Stimulated activated CD8-positive, alpha-beta memory T cell treated with anti-CD3 and anti-CD28 coated beads, Interleukin-7, amount 100 ng/mL, for 4 hours (primary cell): ENCODE results near the gene PCDH9.

Source experiments
- DNase-seq, 2 donors: peaks; one replicate each; pipeline ENCODE4 v3.0.0-alpha.2; 2020; ENCODE audit warnings: low read depth in 2 of 2

PCDH9 gene

DNA sequence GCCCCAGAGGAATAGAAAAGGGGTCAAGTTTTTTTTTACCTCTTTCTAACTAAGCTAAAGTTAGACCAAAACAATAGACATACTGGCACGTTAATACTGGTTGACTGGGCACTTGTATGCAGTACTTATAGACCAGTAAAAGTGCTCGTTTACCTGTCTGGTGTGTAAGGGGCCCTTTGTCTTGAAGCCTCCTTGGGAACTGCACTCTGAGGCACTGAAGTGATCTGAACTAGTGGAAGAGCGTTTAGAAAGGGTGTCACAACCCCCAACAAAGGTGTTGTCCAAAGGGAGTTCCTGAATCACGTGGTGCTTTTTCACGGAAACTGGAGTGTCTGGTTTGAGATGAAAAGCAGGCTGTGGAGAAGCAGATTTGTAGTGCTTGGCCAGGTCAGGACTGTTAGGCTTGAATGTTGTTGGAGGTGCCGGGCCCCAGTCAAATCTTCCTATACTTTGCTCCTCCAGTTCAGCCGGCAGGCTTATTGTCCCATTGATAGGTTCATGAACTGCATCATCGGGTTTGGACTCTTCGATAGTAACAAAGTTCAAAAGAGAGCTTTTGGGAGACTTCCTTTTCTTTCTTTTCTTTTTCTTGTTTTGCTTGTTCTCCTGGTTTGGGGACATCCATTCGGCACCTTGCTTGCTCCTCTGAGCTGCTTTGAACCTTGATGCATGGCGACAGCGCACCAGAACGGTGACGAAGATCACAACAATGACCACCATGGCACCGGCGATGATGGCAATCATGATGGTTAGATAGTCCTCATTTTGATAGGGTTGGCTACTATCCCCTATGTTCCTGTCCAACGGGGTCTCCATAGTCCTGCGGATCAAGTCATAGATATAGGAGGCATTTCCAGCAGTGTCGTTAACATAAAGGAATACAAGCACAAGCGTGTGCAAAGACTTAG is 4.6 kb downstream of the PCDH9 start:
- DNase-seq: no peak

DNA sequence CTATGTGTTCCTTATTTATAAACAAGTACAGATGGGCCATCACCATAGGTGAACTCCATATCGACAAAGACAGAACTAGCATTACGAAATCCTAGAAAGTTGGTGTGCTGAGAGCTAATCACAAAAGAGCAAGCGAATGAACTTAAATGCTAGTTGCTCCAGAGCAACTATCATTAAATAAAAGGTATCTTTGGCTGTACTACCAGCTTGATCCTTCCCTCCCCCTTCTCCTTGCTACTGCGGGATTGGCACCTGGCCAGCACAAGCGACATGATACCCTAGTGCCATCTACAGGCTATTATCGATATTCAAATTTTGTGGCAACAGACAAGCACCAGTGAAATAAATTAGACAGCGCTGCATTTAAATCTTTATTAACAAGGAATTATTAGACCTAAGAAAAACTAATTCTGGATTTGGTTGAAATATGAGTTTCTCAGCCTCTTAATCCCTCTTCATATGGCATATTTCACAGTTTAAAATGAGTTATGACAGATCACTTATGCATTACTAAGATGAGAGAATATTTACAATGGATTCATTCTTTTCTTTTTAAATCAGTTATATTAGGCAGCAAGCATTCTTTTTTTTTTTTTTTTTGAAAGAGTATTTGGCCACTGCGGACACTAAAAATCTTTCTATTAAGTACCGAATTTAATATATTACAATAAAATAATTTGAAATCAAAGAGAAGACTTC is 5.8 kb downstream of the PCDH9 start:
- peak in 1 of 2 donors; percentile 13 for DNase-seq

- DNase-seq: no peak
Measured at GRCh38 chr13:67223742-67224141, 6.4 kb downstream of the PCDH9 start.

DNA sequence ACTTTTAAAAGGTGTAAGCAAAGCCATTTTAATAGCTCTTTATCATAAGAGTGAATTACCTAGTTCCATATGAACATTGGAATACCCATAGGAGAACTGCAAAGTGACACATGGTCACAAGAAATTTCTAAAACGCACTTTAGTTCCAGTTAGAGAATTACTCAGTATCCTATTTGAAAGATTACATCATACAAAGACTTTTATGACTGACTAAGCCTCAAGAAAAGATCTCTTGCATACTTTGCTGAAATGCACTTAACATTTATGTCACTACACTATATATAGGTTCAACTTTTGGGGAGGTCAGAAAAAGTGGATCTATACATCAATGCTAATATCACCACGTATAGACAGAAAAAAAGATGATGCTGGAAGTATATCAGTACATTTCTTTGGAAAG is 7.1 kb downstream of the PCDH9 start:
- DNase-seq: no peak

- no peak for DNase-seq
Measured at GRCh38 chr13:67221630-67222226, 8.4 kb downstream of the PCDH9 start.

DNA sequence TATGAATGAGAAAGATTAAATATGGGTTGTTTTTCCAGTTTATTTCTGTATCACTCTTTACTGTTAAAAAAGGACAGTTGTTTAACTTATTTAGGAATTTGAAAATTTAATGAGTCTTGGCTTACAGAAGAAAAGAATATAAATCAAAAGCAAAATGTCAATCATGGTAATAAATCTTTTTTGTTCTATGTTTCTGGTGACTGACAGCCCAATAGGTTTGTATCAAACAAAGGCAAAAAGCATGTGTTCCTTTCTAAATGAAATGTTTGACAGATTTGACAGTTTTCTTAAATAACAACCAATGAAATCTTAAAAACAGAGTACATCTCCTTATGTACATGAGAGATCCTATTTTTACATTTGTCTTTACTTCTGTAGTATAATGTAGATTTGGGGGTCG is 11.0 kb downstream of the PCDH9 start:
- no peak for DNase-seq

- no peak for DNase-seq
Measured at GRCh38 chr13:67217880-67218279, 12.3 kb downstream of the PCDH9 start.

DNA sequence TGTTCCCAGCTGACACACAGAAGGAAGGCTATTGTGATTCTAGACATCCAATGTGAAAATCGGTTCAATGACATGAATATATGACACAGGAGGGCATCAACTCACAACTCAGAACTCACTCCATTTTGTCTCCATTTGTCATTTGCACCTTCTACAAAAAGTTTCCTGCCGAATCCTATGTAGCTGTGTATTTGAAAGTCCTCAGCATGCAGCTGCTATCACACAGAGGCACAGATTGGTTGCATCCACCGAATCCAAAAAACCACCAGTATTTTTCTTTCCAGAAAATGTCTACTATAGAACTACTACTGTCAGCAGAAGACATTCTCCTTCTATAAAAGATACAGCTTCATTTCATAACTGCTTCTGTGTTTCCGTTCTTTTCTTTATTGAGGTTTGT is 13.3 kb downstream of the PCDH9 start:
- DNase-seq: no peak

GRCh38 chr13:67210208-67210607 is 19.9 kb downstream of the PCDH9 start:
- DNase-seq: no peak

DNA sequence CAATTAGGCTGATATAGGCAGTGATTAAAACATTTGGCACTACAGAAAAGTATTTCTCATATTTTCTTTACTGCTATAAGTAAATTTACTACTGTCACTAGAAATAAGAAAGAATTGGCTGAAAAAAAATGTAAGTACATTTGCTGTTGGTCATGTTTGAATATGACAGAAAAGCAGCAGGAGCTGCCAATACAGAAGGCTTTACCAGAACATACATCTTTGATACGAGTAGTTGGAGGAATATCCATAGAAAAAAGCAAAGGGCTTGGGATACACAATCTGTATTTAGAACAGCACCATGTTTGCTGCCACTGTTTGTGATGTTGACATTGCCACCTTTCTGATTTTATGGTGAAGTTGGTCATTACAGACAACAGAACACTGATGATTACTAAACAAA is 21.6 kb downstream of the PCDH9 start:
- DNase-seq: no peak

DNA sequence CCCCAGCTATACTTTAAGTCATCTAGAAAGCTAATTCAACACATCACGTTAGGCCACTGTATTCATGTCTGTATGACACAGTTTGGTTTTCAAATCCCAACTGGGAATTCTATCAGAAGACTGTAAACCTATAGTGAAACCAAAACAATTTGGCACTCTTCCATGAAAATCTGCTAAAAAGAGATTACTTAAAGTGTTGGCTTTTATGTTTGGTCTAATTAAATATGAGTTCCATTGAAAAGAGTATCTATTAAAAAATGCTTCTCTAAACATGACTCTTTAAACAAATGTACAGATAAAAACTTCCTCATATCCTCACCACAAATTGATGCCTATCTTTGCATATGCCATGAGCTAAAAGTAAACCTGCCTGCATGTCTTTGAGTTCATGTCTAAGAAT is 25.4 kb downstream of the PCDH9 start:
- DNase-seq: no peak

GRCh38 chr13:67200605-67201004 is 29.5 kb downstream of the PCDH9 start:
- no peak for DNase-seq

DNA sequence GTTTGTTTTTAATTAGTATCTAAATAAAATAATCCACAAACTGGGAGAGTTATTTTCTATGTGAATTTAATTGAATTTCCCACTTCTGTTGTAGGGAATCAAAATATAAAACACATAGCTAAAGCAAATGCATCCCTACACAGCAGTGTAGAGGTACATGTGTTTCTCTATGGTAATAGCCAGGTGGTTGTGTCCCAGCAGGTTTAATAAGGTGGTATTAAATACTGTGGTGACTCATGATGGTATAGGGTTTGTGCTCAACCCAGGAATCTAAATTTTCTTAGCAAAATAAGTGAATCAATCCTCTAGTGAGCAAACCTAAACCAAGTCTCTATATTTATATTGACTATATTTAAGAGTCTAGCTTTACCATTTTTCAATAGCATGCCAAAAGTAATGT is 30.0 kb downstream of the PCDH9 start:
- DNase-seq: no peak

GRCh38 chr13:67197704-67198103 is 32.4 kb downstream of the PCDH9 start:
- no peak for DNase-seq

DNA sequence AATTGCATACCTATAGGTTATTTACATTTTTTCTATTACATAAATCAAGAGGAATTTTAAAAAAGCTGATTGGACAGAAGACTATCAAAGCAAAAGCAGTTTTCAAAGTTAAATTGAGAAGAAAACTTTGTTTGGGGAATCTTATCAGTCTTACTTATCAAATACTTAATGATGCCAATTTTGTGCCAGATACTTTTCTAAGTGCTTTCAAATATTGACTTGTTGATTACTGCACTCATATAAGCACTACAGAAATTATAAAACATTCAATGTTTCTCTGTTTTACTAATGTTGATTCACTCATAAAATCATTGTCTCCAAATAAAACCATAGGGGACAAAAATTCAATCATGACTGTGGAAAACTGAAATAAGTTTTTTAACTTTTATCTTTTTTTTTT is 36.2 kb downstream of the PCDH9 start:
- DNase-seq: no peak

GRCh38 chr13:67192751-67193150 is 37.4 kb downstream of the PCDH9 start:
- DNase-seq: no peak

DNA sequence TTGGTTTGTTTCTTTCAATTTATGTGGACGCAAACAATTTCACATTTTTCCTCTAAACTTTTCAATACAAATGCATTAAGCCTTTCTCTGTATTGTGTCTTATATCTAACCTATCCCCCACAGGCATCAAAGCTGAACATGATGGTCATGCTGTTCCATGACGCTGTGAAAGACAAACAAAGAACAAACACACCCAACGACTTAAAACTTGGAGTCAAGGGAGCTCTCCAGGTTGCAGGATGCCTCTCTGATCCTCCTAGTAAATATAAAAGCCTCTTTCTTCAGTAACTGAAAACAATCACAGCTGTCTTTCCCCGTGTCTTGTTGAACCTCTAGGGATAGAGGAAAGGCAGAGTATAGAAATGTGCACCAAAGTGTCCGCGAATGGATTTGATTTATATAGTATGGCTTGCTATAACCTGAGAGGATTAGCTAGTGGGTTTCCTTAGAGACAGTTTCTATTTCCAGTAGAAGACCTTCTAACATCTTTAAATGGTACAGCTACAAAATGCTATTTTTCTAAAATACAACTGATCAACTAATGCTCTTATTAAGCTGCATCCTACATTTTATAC is 43.1 kb downstream of the PCDH9 start:
- DNase-seq: no peak

DNA sequence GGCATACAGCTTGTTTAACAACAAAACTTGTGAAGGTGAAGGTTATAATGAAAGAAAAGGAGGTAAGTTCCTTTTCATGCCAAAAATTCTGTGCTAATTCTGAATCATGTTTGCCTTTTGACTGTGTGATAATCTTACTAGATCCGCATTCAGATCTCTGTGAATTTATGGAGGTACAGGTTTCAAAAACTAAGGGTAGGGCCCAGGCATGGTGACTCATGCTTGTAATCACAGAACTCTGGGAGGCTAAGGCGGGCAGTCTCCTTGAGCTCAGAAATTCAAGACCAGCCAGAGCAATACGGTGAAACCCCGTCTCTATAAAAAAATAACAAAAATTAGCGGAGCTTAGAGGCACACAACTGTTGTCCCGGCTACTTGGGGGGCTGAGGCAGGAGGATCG is 45.9 kb downstream of the PCDH9 start:
- no peak for DNase-seq

DNA sequence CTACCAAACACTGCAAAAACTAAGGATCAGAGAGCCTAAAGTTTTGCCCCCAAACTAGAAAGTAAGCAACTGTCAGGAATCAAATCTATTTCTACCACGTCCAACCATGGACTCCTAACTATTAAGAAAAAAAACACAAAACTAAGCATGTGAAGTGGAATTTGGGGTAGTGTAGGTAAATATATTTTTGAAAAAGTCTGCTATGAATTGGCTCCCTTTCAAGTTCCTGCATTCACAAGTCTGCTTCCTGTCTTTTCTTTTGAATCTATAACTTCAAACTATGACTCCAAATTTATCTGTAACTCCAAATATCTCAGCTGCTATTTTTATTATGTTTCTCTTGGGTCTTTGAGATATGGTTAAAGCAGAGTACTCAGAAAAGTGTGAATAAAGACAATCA is 47.0 kb downstream of the PCDH9 start:
- DNase-seq: no peak

DNA sequence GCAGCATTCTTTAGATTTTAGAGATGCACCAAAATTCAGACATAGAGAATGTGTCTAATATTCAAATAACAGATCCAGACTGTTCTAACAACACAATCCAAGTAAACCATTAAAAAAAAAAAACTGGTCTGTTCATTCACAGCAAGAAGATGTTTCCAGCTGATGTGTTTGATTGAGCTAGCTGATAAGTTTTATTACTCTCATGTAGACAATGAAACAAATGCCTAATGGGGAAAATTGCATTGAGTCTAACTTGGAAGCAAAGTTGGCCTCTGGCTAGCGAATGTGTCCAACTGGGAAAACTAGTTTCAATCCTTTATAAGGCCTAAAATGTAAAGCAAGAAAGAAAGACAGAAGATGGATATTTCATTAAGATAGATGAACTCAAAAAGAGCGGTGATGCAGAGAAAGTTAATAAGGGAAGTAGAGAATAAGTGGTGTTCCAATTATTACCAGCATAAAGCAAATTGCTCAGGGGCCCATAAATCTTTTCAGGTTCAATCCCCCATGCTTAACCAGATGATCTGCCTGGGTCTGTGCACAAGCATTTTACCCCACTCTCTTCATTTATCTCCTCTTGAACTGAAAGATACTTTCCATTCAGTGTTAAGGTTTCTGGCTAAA is 54.2 kb downstream of the PCDH9 start:
- no peak for DNase-seq

GRCh38 chr13:67168384-67168783 is 61.8 kb downstream of the PCDH9 start:
- DNase-seq: no peak

DNA sequence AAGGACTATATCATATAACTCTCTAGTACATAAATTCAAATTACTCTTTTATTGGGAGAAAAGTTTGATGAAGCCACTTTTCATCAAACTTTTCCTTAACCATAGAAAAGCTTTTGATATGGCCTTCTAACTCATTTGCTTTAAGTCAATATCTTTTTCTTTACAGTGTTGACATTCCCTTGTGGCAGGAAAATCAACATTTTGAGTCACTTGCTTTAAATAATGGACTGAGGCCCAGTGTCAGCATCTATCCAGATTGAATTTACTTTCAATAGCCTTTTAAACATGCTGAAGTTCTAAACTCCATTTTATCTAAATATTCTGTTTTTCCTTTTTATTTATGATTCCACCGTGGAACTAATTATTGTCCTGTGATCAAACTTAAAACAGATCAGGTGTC is 62.7 kb downstream of the PCDH9 start:
- DNase-seq: no peak
